SK-N-SH treated with all-trans-retinoic acid at 6 μM for 48 hours (cell line): Measurements from ENCODE around the gene OR6X1.

Experiments used
- ESRRG ChIP-seq: fragments of 250-450 bp; sonication (Bioruptor Pico); IDR thresholded peaks from 2 replicates; pipeline ENCODE4 v1.6.1; 2021; ENCODE audit warnings: mild to moderate bottlenecking
- TF ChIP-seq, protein P1 (sequence below): fragments of 250-450 bp; sonication (Bioruptor Pico); IDR thresholded peaks from 2 replicates; pipeline ENCODE4 v1.8.0; 2020; ENCODE audit warnings: mild to moderate bottlenecking, moderate library complexity, borderline replicate concordance

DNA sequence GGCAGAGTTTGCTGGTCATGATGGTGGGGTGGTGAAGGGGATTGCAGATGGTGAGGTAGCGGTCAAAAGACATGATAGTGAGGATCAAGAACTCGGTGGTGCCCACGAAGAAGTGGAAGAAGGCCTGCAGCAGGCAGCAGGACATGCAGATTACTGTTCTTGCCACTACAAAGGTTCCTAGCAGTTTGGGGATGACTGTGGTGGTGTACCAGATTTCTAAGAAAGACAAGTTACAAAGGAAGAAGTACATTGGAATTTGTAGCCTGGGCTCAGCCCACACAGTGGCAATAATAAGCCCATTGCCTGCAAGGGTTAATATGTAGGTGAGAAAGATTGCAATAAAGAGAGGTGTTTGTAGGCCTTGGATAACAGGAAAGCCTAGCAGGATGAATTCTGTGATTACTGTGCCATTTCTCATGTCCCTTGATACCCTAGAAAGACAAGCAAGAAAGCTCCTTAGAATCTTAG is at the start of gene OR6X1:
- TF ChIP-seq, protein P1, sequence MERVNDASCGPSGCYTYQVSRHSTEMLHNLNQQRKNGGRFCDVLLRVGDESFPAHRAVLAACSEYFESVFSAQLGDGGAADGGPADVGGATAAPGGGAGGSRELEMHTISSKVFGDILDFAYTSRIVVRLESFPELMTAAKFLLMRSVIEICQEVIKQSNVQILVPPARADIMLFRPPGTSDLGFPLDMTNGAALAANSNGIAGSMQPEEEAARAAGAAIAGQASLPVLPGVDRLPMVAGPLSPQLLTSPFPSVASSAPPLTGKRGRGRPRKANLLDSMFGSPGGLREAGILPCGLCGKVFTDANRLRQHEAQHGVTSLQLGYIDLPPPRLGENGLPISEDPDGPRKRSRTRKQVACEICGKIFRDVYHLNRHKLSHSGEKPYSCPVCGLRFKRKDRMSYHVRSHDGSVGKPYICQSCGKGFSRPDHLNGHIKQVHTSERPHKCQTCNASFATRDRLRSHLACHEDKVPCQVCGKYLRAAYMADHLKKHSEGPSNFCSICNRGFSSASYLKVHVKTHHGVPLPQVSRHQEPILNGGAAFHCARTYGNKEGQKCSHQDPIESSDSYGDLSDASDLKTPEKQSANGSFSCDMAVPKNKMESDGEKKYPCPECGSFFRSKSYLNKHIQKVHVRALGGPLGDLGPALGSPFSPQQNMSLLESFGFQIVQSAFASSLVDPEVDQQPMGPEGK (CRISPR knock-in tag): no peak
- TF ChIP-seq ESRRG (CRISPR knock-in tag): no peak
